ENCODE data around the gene CPPED1.

CPPED1 gene

DNA sequence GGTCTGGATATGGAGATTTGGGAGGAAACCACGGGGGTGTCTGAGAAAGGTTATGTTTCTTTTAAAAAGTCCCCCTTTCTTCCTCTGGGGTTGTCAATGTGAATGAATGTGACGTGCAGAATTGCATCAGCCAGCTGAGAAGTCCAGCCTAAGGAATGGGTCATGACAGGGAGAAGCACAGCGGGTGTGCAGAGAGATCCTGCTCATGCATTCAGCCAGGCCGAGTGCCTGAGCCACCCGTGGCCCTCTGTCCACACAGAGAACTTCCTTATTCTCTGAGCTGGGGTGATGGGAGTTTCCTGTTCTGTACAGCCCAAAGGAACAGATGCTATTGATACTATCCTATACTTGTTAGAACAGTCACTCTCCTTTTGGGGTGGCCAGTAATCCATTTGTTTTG, 117.9 kb downstream of the CPPED1 start:
- TF ChIP-seq POLR2AphosphoS5 (IDR thresholded peaks at IDR 0.05; ENCODE audit: borderline replicate concordance, low read depth, low read length) (no peak), EZH2 (IDR thresholded peaks at IDR 0.05) (no peak), FOXP2 (optimal IDR thresholded peaks at IDR 0.05; ENCODE audit: control extremely low read depth, extremely low read length, insufficient read depth) (no peak)
- no peak for DNase-seq (ENCODE audit: low read depth, low spot score)
- H3K27ac ChIP-seq: no peak overlapping the region

GRCh38 chr16:12682432-12683165, 121.1 kb downstream of the CPPED1 start:
- DNase-seq (ENCODE audit: low read depth, low spot score): no peak
- Histone ChIP-seq H3K36me3 (ENCODE audit: insufficient read depth, low read length) (no peaks in the 10 kb centered on the region), H3K27ac (no peak overlapping the region), H3K4me3 (no peak overlapping the region), H3K9ac (ENCODE audit: insufficient read length) (no peak overlapping the region), H3K9me3 (ENCODE audit: low read depth, low read length) (no peaks in the 10 kb centered on the region)
- TF ChIP-seq POLR2AphosphoS5 (IDR thresholded peaks at IDR 0.05; ENCODE audit: borderline replicate concordance, low read depth, low read length) (no peak), EZH2 (IDR thresholded peaks at IDR 0.05) (no peak), FOXP2 (optimal IDR thresholded peaks at IDR 0.05; ENCODE audit: control extremely low read depth, extremely low read length, insufficient read depth) (no peak)

More for the DNA sequence above, 117.9 kb downstream of the CPPED1 start:
- Histone ChIP-seq H3K9ac (ENCODE audit: insufficient read length) (no peak overlapping the region), H3K9me3 (ENCODE audit: low read depth, low read length) (no peaks in the 10 kb centered on the region), H3K36me3 (ENCODE audit: insufficient read depth, low read length) (no peaks in the 10 kb centered on the region), H3K4me3 (no peak overlapping the region)

GRCh38 chr16:12681653-12682052, 122.0 kb downstream of the CPPED1 start:
- H3K27ac ChIP-seq: no peak overlapping the region
- H3K9me3 ChIP-seq (ENCODE audit: low read depth, low read length): no peaks in the 10 kb centered on the region
- H3K4me3 ChIP-seq: no peak overlapping the region
- DNase-seq (ENCODE audit: low read depth, low spot score): no peak
- TF ChIP-seq POLR2AphosphoS5 (IDR thresholded peaks at IDR 0.05; ENCODE audit: borderline replicate concordance, low read depth, low read length) (no peak), EZH2 (IDR thresholded peaks at IDR 0.05) (no peak), FOXP2 (optimal IDR thresholded peaks at IDR 0.05; ENCODE audit: control extremely low read depth, extremely low read length, insufficient read depth) (no peak)
- no peak overlapping the region for H3K9ac ChIP-seq (ENCODE audit: insufficient read length)
- H3K36me3 ChIP-seq (ENCODE audit: insufficient read depth, low read length): no peaks in the 10 kb centered on the region

DNA sequence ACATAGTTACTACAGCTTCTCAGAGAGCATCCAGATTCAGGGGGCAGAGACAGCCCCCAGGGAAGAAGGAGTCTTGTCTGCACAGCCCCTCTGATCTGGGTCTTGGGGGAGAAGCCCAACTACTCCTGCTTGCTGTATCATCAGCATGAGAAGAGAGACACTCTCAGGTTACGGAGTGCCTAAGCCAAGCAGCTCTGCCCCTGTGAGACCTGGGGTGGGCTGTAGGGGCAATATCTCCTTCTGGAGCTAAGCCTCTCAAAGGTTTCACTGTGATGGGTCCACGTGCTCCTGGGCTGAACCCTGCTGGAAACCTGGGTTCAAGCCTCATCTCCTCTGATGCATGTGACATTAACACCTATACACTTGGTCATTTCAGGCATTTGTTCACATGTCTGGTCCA, 123.2 kb downstream of the CPPED1 start:
- TF ChIP-seq EZH2 (IDR thresholded peaks at IDR 0.05): no peak
- TF ChIP-seq FOXP2 (optimal IDR thresholded peaks at IDR 0.05; ENCODE audit: control extremely low read depth, extremely low read length, insufficient read depth): no peak
- no peak for TF ChIP-seq POLR2AphosphoS5 (IDR thresholded peaks at IDR 0.05; ENCODE audit: borderline replicate concordance, low read depth, low read length)
- Histone ChIP-seq H3K9ac (ENCODE audit: insufficient read length) (no peak overlapping the region), H3K9me3 (ENCODE audit: low read depth, low read length) (no peaks in the 10 kb centered on the region), H3K36me3 (ENCODE audit: insufficient read depth, low read length) (no peaks in the 10 kb centered on the region), H3K4me3 (no peak overlapping the region), H3K27ac (no peak overlapping the region)
- DNase-seq (ENCODE audit: low read depth, low spot score): no peak

DNA sequence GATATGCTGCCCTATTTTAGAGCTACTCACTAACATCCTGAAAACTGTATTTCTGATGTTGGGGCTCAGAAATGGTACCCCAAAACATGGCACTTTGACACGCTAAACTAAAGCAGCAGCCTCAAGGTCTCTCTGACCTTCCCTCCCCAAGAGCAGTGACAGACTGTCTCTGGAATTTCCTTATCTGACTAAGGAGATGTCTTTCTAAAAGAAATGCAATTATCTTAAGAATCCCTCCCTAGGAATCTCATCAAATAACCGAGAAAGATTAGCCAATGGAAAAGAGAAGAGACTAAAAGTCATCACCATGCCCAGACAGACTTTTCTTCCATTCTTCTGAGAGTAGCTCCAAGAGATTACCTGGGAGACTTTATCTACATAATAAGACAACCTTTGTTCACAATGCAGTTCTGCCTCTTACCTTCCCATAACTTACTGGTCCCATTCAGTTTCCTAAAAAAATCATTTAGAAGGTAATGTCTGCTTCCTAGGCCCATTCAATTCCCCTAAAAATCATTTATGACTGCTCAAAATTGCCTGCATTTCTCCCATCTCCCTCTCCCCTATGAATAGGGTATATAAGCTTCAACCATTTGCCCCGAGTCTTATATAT, 123.9 kb downstream of the CPPED1 start:
- TF ChIP-seq EZH2 (IDR thresholded peaks at IDR 0.05) (no peak), FOXP2 (optimal IDR thresholded peaks at IDR 0.05; ENCODE audit: control extremely low read depth, extremely low read length, insufficient read depth) (no peak), POLR2AphosphoS5 (IDR thresholded peaks at IDR 0.05; ENCODE audit: borderline replicate concordance, low read depth, low read length) (no peak)
- no peaks in the 10 kb centered on the region for H3K9me3 ChIP-seq (ENCODE audit: low read depth, low read length)
- H3K9ac ChIP-seq (ENCODE audit: insufficient read length): no peak overlapping the region
- no peak overlapping the region for H3K4me3 ChIP-seq
- H3K27ac ChIP-seq: no peak overlapping the region
- no peak for DNase-seq (ENCODE audit: low read depth, low spot score)
- no peaks in the 10 kb centered on the region for H3K36me3 ChIP-seq (ENCODE audit: insufficient read depth, low read length)

GRCh38 chr16:12678983-12679382, 124.7 kb downstream of the CPPED1 start:
- Histone ChIP-seq H3K36me3 (ENCODE audit: insufficient read depth, low read length) (no peaks in the 10 kb centered on the region), H3K9ac (ENCODE audit: insufficient read length) (no peak overlapping the region), H3K4me3 (no peak overlapping the region), H3K9me3 (ENCODE audit: low read depth, low read length) (no peaks in the 10 kb centered on the region), H3K27ac (no peak overlapping the region)
- TF ChIP-seq FOXP2 (optimal IDR thresholded peaks at IDR 0.05; ENCODE audit: control extremely low read depth, extremely low read length, insufficient read depth): no peak
- no peak for TF ChIP-seq EZH2 (IDR thresholded peaks at IDR 0.05)
- TF ChIP-seq POLR2AphosphoS5 (IDR thresholded peaks at IDR 0.05; ENCODE audit: borderline replicate concordance, low read depth, low read length): no peak
- DNase-seq (ENCODE audit: low read depth, low spot score): no peak

DNA sequence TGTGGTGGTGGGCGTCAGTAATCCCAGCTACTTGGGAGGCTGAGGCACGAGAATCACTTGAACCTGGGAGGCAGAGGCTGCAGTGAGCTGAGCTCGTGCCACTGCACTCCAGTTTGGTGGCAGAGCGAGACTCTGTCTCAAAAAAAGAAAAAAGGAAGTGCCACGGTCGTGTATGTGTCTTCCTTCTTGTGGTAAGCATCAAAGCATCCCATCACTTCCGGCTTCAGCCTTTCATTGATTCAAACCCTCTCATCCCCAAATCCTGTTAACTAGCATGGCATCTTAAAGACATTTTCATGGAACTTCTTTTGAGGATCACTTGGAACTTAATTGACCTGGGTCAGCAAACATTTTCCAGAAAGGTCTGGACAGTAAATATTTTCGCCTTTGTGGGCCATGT, 126.2 kb downstream of the CPPED1 start:
- TF ChIP-seq FOXP2 (optimal IDR thresholded peaks at IDR 0.05; ENCODE audit: control extremely low read depth, extremely low read length, insufficient read depth) (no peak), EZH2 (IDR thresholded peaks at IDR 0.05) (no peak), POLR2AphosphoS5 (IDR thresholded peaks at IDR 0.05; ENCODE audit: borderline replicate concordance, low read depth, low read length) (no peak)
- Histone ChIP-seq H3K4me3 (no peak overlapping the region), H3K9me3 (ENCODE audit: low read depth, low read length) (no peaks in the 10 kb centered on the region)

DNA sequence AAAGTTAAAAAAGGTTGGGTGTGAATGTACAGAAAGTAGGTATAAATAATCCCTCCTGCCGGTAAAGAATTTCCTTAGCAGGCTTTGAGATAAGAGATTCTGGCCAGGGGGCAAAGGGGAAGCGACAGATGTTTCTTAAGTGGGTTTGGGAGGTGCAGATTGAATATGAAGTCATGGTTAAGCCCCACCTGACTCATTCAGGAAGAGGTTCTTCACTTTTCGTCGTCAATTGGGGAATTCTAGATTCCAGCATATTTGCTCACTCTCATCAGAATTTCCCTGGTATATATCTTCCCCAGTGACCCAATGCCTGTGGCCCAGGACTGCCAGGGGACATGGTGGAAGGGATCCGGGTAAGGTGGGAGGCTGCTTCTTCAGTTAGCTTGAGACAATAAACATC, 127.8 kb downstream of the CPPED1 start:
- Histone ChIP-seq H3K9me3 (ENCODE audit: low read depth, low read length) (no peaks in the 10 kb centered on the region), H3K4me3 (no peak overlapping the region), H3K36me3 (ENCODE audit: insufficient read depth, low read length) (no peaks in the 10 kb centered on the region), H3K9ac (ENCODE audit: insufficient read length) (no peak overlapping the region), H3K27ac (no peak overlapping the region)
- TF ChIP-seq EZH2 (IDR thresholded peaks at IDR 0.05) (no peak), FOXP2 (optimal IDR thresholded peaks at IDR 0.05; ENCODE audit: control extremely low read depth, extremely low read length, insufficient read depth) (no peak)
- DNase-seq (ENCODE audit: low read depth, low spot score): no peak

More for the DNA sequence above, 126.2 kb downstream of the CPPED1 start:
- no peak overlapping the region for H3K27ac ChIP-seq
- H3K9ac ChIP-seq (ENCODE audit: insufficient read length): no peak overlapping the region
- DNase-seq (ENCODE audit: low read depth, low spot score): no peak
- no peaks in the 10 kb centered on the region for H3K36me3 ChIP-seq (ENCODE audit: insufficient read depth, low read length)
